GM18505 (cell line): ENCODE measurements around the gene PLEKHJ1.
"Not testable (repeated sequence)": the region's sequence is repeated elsewhere in the genome, so short reads cannot be mapped to it uniquely, and the experiment has no call there.

Experiments used
- ATAC-seq: cut with Tn5 transposase; IDR thresholded peaks from one replicate; pipeline ENCODE4 v1.9.1; 2021; ENCODE audit not compliant: unreplicated experiment
- POLR2A ChIP-seq: IDR thresholded peaks from 4 replicates; pipeline ENCODE4 v1.6.1; 2011; ENCODE audit warnings: borderline replicate concordance; ENCODE audit not compliant: insufficient read depth, insufficient read length; ENCODE audit errors: extremely low read depth

Gene PLEKHJ1

DNA sequence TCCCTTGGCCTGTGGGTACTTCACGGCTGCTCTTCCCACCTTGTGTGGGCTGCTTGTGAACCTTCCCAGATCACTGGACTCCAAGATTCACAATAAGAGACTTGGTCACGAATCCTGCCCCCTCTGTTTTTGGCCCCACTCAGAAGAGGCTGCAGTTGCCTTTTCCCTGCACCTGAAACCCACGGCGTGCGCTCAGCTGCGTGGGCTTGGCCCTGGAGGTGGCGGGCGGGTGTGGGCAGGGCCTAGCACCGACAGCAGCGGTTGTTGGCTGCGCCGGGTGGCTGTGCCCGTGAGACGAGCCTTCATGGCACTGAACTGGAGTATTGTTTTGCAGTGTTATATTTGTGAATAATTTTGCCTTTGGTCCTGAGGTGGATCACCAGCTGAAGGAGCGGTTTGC is 33.8 kb downstream of the PLEKHJ1 start:
- no peak for TF ChIP-seq POLR2A
- no peak for ATAC-seq

DNA sequence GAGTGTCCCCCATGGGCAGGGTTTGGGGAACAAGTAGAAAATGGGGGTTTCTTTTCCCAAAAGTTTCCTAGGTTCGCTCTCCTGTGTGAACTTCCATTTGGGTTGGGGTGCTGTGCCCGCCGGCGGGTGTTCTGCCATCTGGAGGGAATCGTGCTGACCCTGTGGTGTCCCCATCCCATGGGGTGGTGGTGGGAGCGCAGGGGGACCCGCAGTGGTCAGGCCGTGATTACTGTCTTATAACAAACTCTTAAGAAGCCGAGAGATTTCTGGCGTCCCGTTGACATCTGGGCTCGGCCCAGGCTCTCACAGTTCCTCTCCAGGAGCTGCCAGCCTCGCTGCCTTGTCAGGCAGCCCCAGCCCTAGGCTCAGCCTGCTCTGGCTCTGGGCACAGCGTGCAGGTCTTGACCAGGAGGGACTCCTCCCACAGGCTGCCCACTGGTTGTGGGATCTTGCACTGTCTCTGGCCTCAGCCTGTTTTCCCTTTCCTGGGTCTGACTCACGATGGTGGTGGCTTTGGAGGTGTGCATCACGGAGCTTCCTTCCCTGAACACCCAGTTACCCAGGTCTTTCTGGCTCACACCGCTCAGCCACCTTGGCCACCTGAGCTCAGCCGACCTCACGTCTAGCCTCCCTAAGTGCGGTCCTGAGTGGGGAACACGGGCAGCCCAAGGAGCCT is 34.5 kb downstream of the PLEKHJ1 start:
- no peak for ATAC-seq
- no peak for TF ChIP-seq POLR2A

DNA sequence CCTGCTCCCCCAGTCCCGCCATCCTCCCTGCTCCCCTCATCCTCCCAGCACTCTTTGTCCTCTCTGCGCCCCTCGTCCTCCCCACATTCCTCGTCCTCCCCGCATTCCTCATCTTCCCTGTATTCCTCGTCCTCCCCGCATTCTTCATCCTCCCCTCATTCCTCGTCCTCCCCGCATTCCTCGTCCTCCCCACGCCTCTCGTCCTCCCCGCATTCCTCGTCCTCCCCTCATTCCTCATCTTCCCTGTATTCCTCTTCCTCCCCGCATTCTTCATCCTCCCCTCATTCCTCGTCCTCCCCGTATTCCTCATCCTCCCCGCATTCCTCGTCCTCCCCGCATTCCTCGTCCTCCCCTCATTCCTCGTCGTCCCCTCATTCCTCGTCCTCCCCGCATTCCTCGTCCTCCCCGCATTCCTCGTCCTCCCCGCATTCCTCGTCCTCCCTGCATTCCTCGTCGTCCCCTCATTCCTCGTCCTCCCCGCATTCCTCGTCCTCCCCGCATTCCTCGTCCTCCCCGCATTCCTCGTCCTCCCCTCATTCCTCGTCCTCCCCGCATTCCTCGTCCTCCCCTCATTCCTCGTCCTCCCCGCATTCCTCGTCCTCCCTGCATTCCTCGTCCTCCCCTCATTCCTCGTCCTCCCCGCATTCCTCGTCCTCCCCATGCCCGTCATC is 35.4 kb downstream of the PLEKHJ1 start:
- not testable (repeated sequence) for ATAC-seq

DNA sequence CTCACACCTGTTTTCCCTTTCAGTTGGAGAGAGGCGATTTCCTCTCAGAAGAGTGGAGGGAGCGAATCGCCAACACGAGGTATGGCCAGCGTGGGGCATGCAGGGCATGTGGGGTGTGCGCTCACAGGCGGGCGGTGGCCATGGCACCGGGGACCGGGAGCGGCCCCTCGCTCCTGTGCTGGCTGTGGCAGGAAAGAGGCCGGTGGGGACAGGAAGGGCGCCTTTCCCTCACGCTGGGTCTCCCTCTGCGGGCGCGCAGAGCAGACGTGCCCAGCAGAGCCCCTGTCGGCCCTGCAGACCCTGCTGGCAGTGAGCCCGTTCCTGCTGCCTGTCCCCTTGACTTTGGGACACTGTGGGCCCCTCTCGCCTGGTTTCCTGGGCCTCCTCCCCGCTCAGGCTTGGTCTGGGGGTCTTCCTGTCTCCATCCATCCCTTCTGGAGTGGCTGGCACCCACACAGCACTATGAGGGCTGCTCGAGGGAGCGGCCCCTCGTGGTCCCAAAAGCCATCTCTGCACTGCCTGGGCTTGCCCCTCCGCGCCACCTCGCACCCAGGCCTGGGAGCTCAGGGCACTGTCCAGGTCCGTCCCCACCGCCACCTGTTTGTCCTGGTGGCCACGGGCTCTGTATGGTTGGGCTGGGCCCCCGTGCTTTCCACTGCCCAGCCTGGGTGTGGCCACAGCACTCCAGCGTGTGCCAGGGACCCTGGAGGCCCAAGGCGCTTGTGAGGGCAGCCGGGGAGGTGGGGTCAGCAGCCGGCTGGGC is 36.1 kb downstream of the PLEKHJ1 start:
- TF ChIP-seq POLR2A = no peak
- ATAC-seq = no peak

DNA sequence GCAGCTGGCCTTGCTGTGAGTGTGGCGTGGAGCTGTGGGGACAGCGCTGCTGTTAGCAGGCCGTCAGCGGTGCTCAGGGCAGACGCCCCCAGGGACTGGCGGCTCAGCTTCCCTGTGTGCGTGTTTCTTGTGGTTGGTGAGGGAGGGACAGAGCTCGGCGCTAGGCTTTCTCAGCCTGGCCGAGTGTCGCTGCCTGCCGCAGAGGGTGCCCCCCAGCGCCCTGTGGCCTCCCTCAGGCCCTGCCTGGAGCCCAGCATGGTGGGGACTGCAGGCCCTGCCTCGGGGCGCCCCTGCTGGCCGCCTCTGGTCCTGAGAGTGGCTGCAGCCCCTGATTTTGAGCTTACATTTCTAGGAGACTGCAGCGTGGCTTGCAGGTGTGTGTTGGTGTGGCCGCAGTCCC is 36.9 kb downstream of the PLEKHJ1 start:
- TF ChIP-seq POLR2A = no peak
- no peak for ATAC-seq

DNA sequence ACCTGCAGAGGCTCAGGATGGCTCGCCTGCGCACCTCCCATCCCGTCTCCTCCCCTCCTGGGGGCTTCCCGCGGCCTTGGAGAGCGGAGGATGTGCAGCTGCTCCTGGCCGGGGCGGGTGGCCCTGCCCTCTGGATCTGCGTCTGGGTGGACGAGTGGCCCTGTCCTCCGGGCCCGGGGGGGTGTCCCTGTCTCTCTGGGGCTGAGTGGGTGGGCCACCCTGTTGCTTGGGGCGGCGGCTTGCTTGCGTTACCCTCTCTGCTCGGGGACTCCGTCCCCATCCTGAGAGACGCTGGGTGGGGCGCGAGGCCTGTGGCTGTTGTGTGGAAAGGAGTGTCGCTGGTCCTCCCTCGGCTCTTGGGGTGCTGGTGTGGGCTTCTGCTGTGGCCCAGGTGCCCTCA is 37.8 kb downstream of the PLEKHJ1 start:
- no peak for TF ChIP-seq POLR2A
- no peak for ATAC-seq

DNA sequence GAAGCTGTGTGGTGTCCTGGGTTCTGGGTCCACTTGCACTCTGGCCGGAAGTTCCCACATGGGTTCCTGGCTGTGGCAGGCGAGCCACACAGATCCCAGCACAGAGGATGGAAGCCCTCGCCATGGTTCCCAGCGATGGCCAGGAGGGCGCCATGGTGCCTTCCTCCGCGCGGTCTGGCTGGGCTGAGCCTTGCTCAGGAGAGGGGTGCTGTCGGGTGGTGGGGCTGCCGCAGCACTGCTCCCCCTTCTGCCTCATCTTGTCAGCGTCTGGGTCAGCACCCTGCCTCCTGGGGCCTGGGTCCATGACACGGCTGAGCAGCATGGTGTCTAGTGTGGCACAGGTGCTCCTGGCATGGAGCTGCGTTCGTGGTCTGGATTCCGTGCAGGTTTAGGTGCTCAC is 38.9 kb downstream of the PLEKHJ1 start:
- no peak for TF ChIP-seq POLR2A
- no peak for ATAC-seq

DNA sequence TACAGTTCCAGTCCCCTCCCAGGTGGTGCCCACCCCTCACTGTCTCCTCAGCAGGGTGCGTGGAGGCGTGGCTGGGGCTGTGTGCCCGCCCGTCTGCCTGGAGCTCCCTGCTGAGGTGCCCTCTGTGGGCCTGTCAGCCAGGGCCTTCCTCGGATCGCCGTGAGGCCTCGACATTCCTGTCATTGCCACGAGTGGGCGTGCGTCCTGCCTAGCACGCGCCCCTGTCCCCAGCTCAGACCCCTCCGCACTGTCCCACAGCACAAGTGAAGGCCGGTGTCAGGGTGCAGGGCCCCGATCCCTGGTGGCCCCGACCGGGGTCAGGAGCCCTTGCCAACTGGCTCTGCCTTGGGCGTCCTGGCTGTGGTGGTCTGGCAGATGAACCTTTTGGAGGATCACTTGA is 40.2 kb downstream of the PLEKHJ1 start:
- no peak for TF ChIP-seq POLR2A
- no peak for ATAC-seq

DNA sequence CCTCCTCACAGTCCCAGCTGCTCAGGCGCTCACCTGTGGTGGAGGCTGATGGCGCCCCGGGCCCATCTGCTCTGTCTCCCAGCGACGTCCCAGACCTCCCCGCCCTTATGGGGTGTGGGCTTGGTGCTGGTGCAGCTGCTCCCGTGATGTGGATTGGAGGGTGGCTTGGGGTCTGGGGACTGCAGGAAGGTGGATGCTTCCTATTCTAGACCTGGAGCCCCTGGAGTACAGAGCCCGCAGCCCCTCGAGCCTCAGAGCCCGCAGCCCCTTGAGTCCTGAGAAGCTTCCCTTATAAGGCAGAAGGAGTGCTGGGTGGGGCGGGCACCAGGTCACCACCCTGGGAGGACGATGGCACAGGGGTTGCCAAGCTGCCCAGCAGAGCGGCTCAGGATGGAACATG is 40.8 kb downstream of the PLEKHJ1 start:
- ATAC-seq = no peak
- TF ChIP-seq POLR2A = no peak

DNA sequence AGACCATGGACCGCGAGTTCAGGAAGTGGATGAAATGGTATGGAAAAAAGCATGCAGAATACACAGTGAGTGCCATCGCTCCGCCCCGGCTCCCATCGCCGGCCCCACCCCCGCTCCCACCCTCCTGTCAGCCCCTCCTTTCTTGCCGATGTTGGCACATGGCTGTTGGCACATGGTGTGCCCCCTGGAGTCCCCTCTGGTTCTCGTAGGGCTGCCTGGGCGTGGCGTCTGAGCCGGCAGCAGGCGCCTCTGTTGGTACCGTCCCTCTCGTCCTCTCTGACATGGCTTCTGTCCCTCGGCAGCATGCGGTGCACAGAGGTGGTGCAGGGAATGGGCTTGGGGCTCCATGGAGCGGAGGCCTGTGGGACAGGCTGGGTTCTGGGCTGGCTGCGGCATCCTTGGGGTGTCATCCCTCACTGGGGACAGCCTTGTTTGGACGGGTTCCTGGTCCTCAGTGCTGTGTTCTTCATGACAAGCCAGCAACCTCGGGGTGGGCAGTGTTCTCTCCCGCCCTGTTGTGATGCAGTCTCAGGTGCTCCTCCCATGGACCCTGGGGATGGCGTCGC is 41.5 kb downstream of the PLEKHJ1 start:
- no peak for ATAC-seq
- TF ChIP-seq POLR2A = no peak

DNA sequence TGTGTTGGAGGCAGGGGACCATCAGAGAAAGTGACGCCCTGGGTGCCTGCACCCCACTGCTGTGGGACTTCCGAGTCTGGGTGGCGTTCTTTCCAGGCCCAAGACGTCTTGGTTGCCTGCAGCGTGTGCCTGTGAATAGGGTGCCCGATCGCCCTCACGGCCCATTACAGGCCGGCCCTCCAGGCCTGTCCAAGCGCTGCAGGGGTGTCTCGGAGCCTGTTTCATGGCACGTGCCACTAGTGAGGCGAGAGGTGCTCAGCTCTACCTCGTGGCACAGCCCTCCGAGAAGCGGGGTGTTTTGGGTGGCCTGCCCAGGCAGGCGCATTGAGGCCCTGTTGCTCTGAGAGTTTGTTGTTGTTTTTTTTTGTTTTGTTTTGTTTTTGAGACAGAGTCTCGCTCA is 42.3 kb downstream of the PLEKHJ1 start:
- ATAC-seq = no peak
- TF ChIP-seq POLR2A = no peak

DNA sequence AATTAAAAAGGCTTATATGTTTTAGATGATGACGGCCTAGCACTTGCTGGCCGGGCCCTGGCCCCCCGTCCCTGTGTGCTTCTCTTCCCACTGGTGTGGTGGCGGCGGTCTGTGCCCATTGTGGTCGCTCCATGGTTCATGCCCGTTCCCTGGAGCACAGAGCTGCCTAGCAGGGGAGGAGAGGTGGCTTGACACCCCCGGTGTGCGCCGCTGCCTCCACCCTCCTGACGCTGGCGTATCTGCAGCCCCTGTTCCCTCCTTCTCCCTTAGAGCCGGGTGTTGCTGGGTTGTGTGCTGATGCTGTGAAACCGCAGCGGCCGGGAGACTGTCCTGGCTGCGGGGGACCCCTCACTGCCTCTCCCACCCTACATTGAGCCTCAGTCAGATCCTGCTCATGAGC is 43.3 kb downstream of the PLEKHJ1 start:
- ATAC-seq = no peak

DNA sequence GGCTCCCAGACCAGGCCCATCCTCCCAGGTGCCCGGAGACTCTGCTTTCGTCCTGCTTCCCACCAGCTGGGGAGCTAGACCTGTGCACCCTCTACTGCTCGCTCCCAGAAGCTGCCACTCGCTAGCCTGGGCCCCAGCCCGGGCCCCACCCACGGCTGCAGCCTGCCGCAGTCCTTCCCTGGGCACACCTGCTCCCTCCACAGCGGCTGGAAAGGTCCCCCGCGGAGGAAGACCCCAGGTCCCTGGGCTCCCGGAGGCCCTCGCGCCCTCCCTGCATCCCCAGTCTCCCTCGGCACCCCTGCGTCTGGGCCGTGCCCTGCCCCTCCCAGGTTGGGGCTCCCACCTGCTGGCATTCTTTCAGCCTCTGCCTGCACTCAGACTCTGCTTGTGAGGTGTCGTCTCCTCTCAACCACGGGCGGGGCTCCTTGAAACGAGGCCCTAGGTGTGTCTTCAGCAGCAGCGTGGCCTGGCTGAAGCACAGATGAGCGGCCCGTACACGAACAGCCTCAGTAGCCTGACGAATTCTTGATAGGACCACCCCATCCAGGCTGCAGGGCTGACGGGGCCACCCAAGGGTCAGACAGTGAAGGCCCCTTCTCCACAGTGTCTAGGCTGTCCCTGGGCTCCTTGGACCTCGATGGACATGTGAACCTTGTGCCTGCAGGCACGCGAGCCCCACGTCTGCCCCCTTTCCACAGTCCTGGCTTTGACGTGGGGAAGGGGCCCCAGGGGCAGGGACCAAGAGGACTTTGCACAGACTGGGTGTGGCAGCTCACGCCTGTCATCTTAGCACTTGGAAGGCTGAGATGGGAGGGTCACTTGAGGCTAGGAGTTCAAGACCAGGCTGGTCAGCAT is 44.4 kb downstream of the PLEKHJ1 start:
- ATAC-seq = no peak
- TF ChIP-seq POLR2A = no peak

More for the DNA sequence above, 43.3 kb downstream of the PLEKHJ1 start:
- no peak for TF ChIP-seq POLR2A
